ENCODE results near the gene NUF2.

Gene NUF2

GRCh38 chr1:163366555-163366954 is 44.8 kb downstream of the NUF2 start:
- DNase-seq (ENCODE audit: low read depth) = no peak
- no peak for TF ChIP-seq POLR2A (IDR thresholded peaks at IDR 0.05; ENCODE audit: extremely low read depth, insufficient read length)
- no peak for TF ChIP-seq CTCF (IDR thresholded peaks at IDR 0.05; ENCODE audit: low read depth, low read length)
- no peak for TF ChIP-seq MAX (IDR thresholded peaks at IDR 0.05; ENCODE audit: low read depth, low read length)
- TF ChIP-seq MYC (IDR thresholded peaks at IDR 0.05; ENCODE audit: low read depth, low read length) = no peak

GRCh38 chr1:163367721-163368120 is 46.0 kb downstream of the NUF2 start:
- TF ChIP-seq MAX (IDR thresholded peaks at IDR 0.05; ENCODE audit: low read depth, low read length) = no peak
- no peak for TF ChIP-seq CTCF (IDR thresholded peaks at IDR 0.05; ENCODE audit: low read depth, low read length)
- TF ChIP-seq MYC (IDR thresholded peaks at IDR 0.05; ENCODE audit: low read depth, low read length) = no peak
- no peak for TF ChIP-seq POLR2A (IDR thresholded peaks at IDR 0.05; ENCODE audit: extremely low read depth, insufficient read length)
- no peak overlapping the region for H3K4me3 ChIP-seq (ENCODE audit: low read depth, low read length)
- no peak for DNase-seq (ENCODE audit: low read depth)

More at GRCh38 chr1:163366555-163366954, 44.8 kb downstream of the NUF2 start:
- H3K4me3 ChIP-seq (ENCODE audit: low read depth, low read length) = no peak overlapping the region

GRCh38 chr1:163372576-163372975 is 50.8 kb downstream of the NUF2 start:
- no peak for DNase-seq (ENCODE audit: low read depth)
- no peak overlapping the region for H3K4me3 ChIP-seq (ENCODE audit: low read depth, low read length)
- TF ChIP-seq POLR2A (IDR thresholded peaks at IDR 0.05; ENCODE audit: extremely low read depth, insufficient read length) (no peak), MAX (IDR thresholded peaks at IDR 0.05; ENCODE audit: low read depth, low read length) (no peak), CTCF (IDR thresholded peaks at IDR 0.05; ENCODE audit: low read depth, low read length) (no peak), MYC (IDR thresholded peaks at IDR 0.05; ENCODE audit: low read depth, low read length) (no peak)

- H3K4me3 ChIP-seq (ENCODE audit: low read depth, low read length) = no peak overlapping the region
- no peak for TF ChIP-seq CTCF (IDR thresholded peaks at IDR 0.05; ENCODE audit: low read depth, low read length)
- no peak for TF ChIP-seq POLR2A (IDR thresholded peaks at IDR 0.05; ENCODE audit: extremely low read depth, insufficient read length)
- TF ChIP-seq MYC (IDR thresholded peaks at IDR 0.05; ENCODE audit: low read depth, low read length) = no peak
- no peak for TF ChIP-seq MAX (IDR thresholded peaks at IDR 0.05; ENCODE audit: low read depth, low read length)
- DNase-seq (ENCODE audit: low read depth) = no peak
Observed at GRCh38 chr1:163378554-163378953, 56.8 kb downstream of the NUF2 start.

GRCh38 chr1:163379801-163380200 is 58.0 kb downstream of the NUF2 start:
- H3K4me3 ChIP-seq (ENCODE audit: low read depth, low read length) = no peak overlapping the region
- DNase-seq (ENCODE audit: low read depth) = no peak
- TF ChIP-seq CTCF (IDR thresholded peaks at IDR 0.05; ENCODE audit: low read depth, low read length) = no peak

GRCh38 chr1:163381487-163382184 is 59.9 kb downstream of the NUF2 start:
- TF ChIP-seq CTCF (IDR thresholded peaks at IDR 0.05; ENCODE audit: low read depth, low read length) (no peak), POLR2A (IDR thresholded peaks at IDR 0.05; ENCODE audit: extremely low read depth, insufficient read length) (no peak), MYC (IDR thresholded peaks at IDR 0.05; ENCODE audit: low read depth, low read length) (no peak), MAX (IDR thresholded peaks at IDR 0.05; ENCODE audit: low read depth, low read length) (no peak)
- H3K4me3 ChIP-seq (ENCODE audit: low read depth, low read length) = no peak overlapping the region

More at GRCh38 chr1:163381487-163382184, 59.9 kb downstream of the NUF2 start:
- DNase-seq (ENCODE audit: low read depth) = no peak
